Subcutaneous abdominal adipose tissue (tissue), 5 donors: ENCODE measurements around the gene MKNK1.

Experiments used
- H3K27ac ChIP-seq: one replicate; pipeline ENCODE4 v1.7.0; 2013; ENCODE audit warnings: low read depth, mild to moderate bottlenecking, inconsistent platforms, low read length, moderate library complexity
- H3K27me3 ChIP-seq, 5 donors: one replicate each; pipeline ENCODE4 v1.7.0; 2013; ENCODE audit warnings: low read length in 5 of 5, inconsistent platforms in 1 of 5; ENCODE audit not compliant: control insufficient read depth in 5 of 5, insufficient read depth in 4 of 5
- H3K36me3 ChIP-seq, 5 donors: one replicate each; pipeline ENCODE4 v1.7.0; 2013; ENCODE audit warnings: low read length in 5 of 5; ENCODE audit not compliant: control insufficient read depth in 5 of 5, insufficient read depth in 5 of 5
- H3K4me1 ChIP-seq, 5 donors: one replicate each; pipeline ENCODE4 v1.7.0; 2013; ENCODE audit warnings: low read length in 5 of 5, mild to moderate bottlenecking in 3 of 5, moderate library complexity in 1 of 5; ENCODE audit not compliant: control insufficient read depth in 5 of 5, insufficient read depth in 5 of 5
- H3K4me3 ChIP-seq, 5 donors: one replicate each; pipeline ENCODE4 v1.7.0; 2013; ENCODE audit warnings: low read length in 5 of 5, low read depth in 1 of 5
- H3K9ac ChIP-seq, 5 donors: one replicate each; pipeline ENCODE4 v1.7.0; 2013; ENCODE audit warnings: low read length in 5 of 5, mild to moderate bottlenecking in 4 of 5, moderate library complexity in 3 of 5
- H3K9me3 ChIP-seq, 5 donors: one replicate each; pipeline ENCODE4 v1.7.0; 2013; ENCODE audit warnings: low read length in 5 of 5; ENCODE audit not compliant: control insufficient read depth in 5 of 5
- donor health status: healthy.
- donor health status: healthy.
- donor health status: healthy.
- donor health status: healthy.
- donor health status: healthy.

The MKNK1 gene

GRCh38 chr1:46554597-46555381 is 49.3 kb downstream of the MKNK1 start:
- Histone ChIP-seq H3K9me3 (no peaks in the 10 kb centered on the region), H3K4me3 (no peak overlapping the region), H3K27me3 (peaks cover 3 to 15% (median 6%) of the 10 kb centered on the region in 5 donors), H3K36me3 (peaks cover 0 to 26% (median 21%) of the 10 kb centered on the region in 5 donors), H3K4me1 (peaks cover 0 to 9% (median under 1%) of the 10 kb centered on the region in 5 donors), H3K27ac (no peak overlapping the region), H3K9ac (no peak overlapping the region)

GRCh38 chr1:46554236-46554596 is 49.9 kb downstream of the MKNK1 start:
- H3K9ac ChIP-seq, result no peak overlapping the region
- H3K9me3 ChIP-seq, result no peaks in the 10 kb centered on the region
- H3K27me3 ChIP-seq, result peaks cover 3 to 20% (median 10%) of the 10 kb centered on the region in 5 donors
- no peak overlapping the region for H3K4me3 ChIP-seq
- peaks cover 0 to 13% (median 3%) of the 10 kb centered on the region in 5 donors for H3K4me1 ChIP-seq
- H3K36me3 ChIP-seq, result peaks cover 0 to 20% (median 16%) of the 10 kb centered on the region in 5 donors
- H3K27ac ChIP-seq, result no peak overlapping the region

- Histone ChIP-seq H3K4me3 (no peak overlapping the region), H3K27me3 (peaks cover 3 to 20% (median 10%) of the 10 kb centered on the region in 5 donors), H3K9ac (no peak overlapping the region), H3K4me1 (peaks cover 0 to 13% (median 3%) of the 10 kb centered on the region in 5 donors), H3K9me3 (no peaks in the 10 kb centered on the region), H3K27ac (no peak overlapping the region), H3K36me3 (peaks cover 0 to 13% (median 10%) of the 10 kb centered on the region in 5 donors)
Measured at GRCh38 chr1:46553506-46553905, 50.6 kb downstream of the MKNK1 start.

- H3K9ac ChIP-seq, result no peak overlapping the region
- H3K36me3 ChIP-seq, result peaks cover 0 to 4% (median 1%) of the 10 kb centered on the region in 5 donors
- no peak overlapping the region for H3K4me3 ChIP-seq
- H3K27me3 ChIP-seq, result peaks cover 3 to 20% (median 10%) of the 10 kb centered on the region in 5 donors
- no peaks in the 10 kb centered on the region for H3K9me3 ChIP-seq
- peaks cover 0 to 9% (median 3%) of the 10 kb centered on the region in 5 donors for H3K4me1 ChIP-seq
- no peak overlapping the region for H3K27ac ChIP-seq
Measured at GRCh38 chr1:46552357-46553237, 51.5 kb downstream of the MKNK1 start.

- no peaks in the 10 kb centered on the region for H3K9me3 ChIP-seq
- H3K27ac ChIP-seq, result no peak within 1 kb of the TSS
- H3K4me3 ChIP-seq, result no peak within 1 kb of the TSS
- H3K27me3 ChIP-seq, result peaks cover 3 to 22% (median 12%) of the 10 kb centered on the region in 5 donors
- H3K9ac ChIP-seq, result no peak within 1 kb of the TSS
- no peaks in the 10 kb centered on the region for H3K36me3 ChIP-seq
- peaks cover 0 to 7% (median 3%) of the 10 kb centered on the region in 5 donors for H3K4me1 ChIP-seq
Measured at GRCh38 chr1:46551597-46552095, 52.4 kb downstream of the MKNK1 start, which contains the start of gene KNCN. TSS of gene KNCN (minus strand) at chr1:46551647. CDS start at chr1:46551215, 432 bp downstream.

GRCh38 chr1:46550751-46551231 is 53.3 kb downstream of the MKNK1 start:
- no peak overlapping the region for H3K27ac ChIP-seq
- no peaks in the 10 kb centered on the region for H3K9me3 ChIP-seq
- H3K9ac ChIP-seq, result no peak overlapping the region
- H3K4me3 ChIP-seq, result no peak overlapping the region
- peaks cover 3 to 26% (median 19%) of the 10 kb centered on the region in 5 donors for H3K27me3 ChIP-seq
- H3K36me3 ChIP-seq, result no peaks in the 10 kb centered on the region
- H3K4me1 ChIP-seq, result peaks cover 0 to 7% (median 3%) of the 10 kb centered on the region in 5 donors

GRCh38 chr1:46549697-46550681 is 54.1 kb downstream of the MKNK1 start:
- Histone ChIP-seq H3K4me1 (peaks cover 0 to 7% (median 3%) of the 10 kb centered on the region in 5 donors), H3K27me3 (peaks cover 8 to 34% (median 24%) of the 10 kb centered on the region in 5 donors), H3K36me3 (no peaks in the 10 kb centered on the region), H3K9me3 (no peaks in the 10 kb centered on the region), H3K4me3 (no peak overlapping the region), H3K9ac (no peak overlapping the region), H3K27ac (no peak overlapping the region)

GRCh38 chr1:46547481-46548383 is 56.3 kb downstream of the MKNK1 start:
- H3K9me3 ChIP-seq, result no peaks in the 10 kb centered on the region
- H3K4me1 ChIP-seq, result peaks cover 0 to 7% (median 5%) of the 10 kb centered on the region in 5 donors
- no peak overlapping the region for H3K9ac ChIP-seq
- H3K27me3 ChIP-seq, result peaks cover 19 to 50% (median 40%) of the 10 kb centered on the region in 5 donors
- no peak overlapping the region for H3K4me3 ChIP-seq
- H3K36me3 ChIP-seq, result no peaks in the 10 kb centered on the region
- H3K27ac ChIP-seq, result no peak overlapping the region
